ENCODE measurements around the gene SOHLH1. TPM values are rescaled to one million over a fixed set of nuclear protein-coding genes. Genes with fewer than 3 reads are reported as not detected.

SOHLH1 gene
- total RNA-seq, 1 experiment from 2014 or later: not detected

- no peak for DNase-seq (ENCODE audit: low read depth)
- in situ Hi-C loops (cut with HindIII; ENCODE audit: low pct_unique_long_range_greater_than_20kb, low sequenced_read_pairs): no loop called here
Measured at GRCh38 chr9:135667463-135668001, 31.7 kb downstream of the SOHLH1 start.

GRCh38 chr9:135666534-135667462, 32.5 kb downstream of the SOHLH1 start:
- no peak for DNase-seq (ENCODE audit: low read depth)
- in situ Hi-C loops (cut with HindIII; ENCODE audit: low pct_unique_long_range_greater_than_20kb, low sequenced_read_pairs): no loop called here

GRCh38 chr9:135665795-135666189, 33.5 kb downstream of the SOHLH1 start:
- DNase-seq (ENCODE audit: low read depth): no peak
- in situ Hi-C loops (cut with HindIII; ENCODE audit: low pct_unique_long_range_greater_than_20kb, low sequenced_read_pairs): no loop called here

GRCh38 chr9:135664801-135665794, 34.2 kb downstream of the SOHLH1 start:
- no peak for DNase-seq (ENCODE audit: low read depth)
- in situ Hi-C loops (cut with HindIII; ENCODE audit: low pct_unique_long_range_greater_than_20kb, low sequenced_read_pairs): no loop called here

- in situ Hi-C loops (cut with HindIII; ENCODE audit: low pct_unique_long_range_greater_than_20kb, low sequenced_read_pairs): no loop called here
- DNase-seq (ENCODE audit: low read depth): no peak
Measured at GRCh38 chr9:135664266-135664665, 35.0 kb downstream of the SOHLH1 start.

GRCh38 chr9:135663857-135664256, 35.4 kb downstream of the SOHLH1 start:
- DNase-seq (ENCODE audit: low read depth): no peak
- in situ Hi-C loops (cut with HindIII; ENCODE audit: low pct_unique_long_range_greater_than_20kb, low sequenced_read_pairs): no loop called here

GRCh38 chr9:135663451-135663770, 35.9 kb downstream of the SOHLH1 start:
- in situ Hi-C loops (cut with HindIII; ENCODE audit: low pct_unique_long_range_greater_than_20kb, low sequenced_read_pairs): no loop called here
- no peak for DNase-seq (ENCODE audit: low read depth)

GRCh38 chr9:135662758-135663450, 36.4 kb downstream of the SOHLH1 start, which contains the start of gene LCN9:
Gene LCN9 (plus strand): TSS chr9:135663309. CDS start chr9:135663322, 13 bp downstream.
- in situ Hi-C loops (cut with HindIII; ENCODE audit: low pct_unique_long_range_greater_than_20kb, low sequenced_read_pairs): no loop called here
- no peak for DNase-seq (ENCODE audit: low read depth)

- no peak for DNase-seq (ENCODE audit: low read depth)
- in situ Hi-C loops (cut with HindIII; ENCODE audit: low pct_unique_long_range_greater_than_20kb, low sequenced_read_pairs): no loop called here
Measured at GRCh38 chr9:135661816-135662560, 37.3 kb downstream of the SOHLH1 start.

- in situ Hi-C loops (cut with HindIII; ENCODE audit: low pct_unique_long_range_greater_than_20kb, low sequenced_read_pairs): no loop called here
- no peak for DNase-seq (ENCODE audit: low read depth)
Measured at GRCh38 chr9:135660407-135660806, 38.9 kb downstream of the SOHLH1 start.

- DNase-seq (ENCODE audit: low read depth): no peak
- in situ Hi-C loops (cut with HindIII; ENCODE audit: low pct_unique_long_range_greater_than_20kb, low sequenced_read_pairs): no loop called here
Measured at GRCh38 chr9:135659252-135659651, 40.0 kb downstream of the SOHLH1 start.

GRCh38 chr9:135657416-135657815, 41.9 kb downstream of the SOHLH1 start:
- no peak for DNase-seq (ENCODE audit: low read depth)
- in situ Hi-C loops (cut with HindIII; ENCODE audit: low pct_unique_long_range_greater_than_20kb, low sequenced_read_pairs): no loop called here

GRCh38 chr9:135655317-135655716, 44.0 kb downstream of the SOHLH1 start:
- DNase-seq (ENCODE audit: low read depth): no peak
- in situ Hi-C loops (cut with HindIII; ENCODE audit: low pct_unique_long_range_greater_than_20kb, low sequenced_read_pairs): no loop called here

GRCh38 chr9:135650408-135650807, 48.9 kb downstream of the SOHLH1 start:
- in situ Hi-C loops (cut with HindIII; ENCODE audit: low pct_unique_long_range_greater_than_20kb, low sequenced_read_pairs): no loop called here
- DNase-seq (ENCODE audit: low read depth): no peak

- in situ Hi-C loops (cut with HindIII; ENCODE audit: low pct_unique_long_range_greater_than_20kb, low sequenced_read_pairs): no loop called here
- no peak for DNase-seq (ENCODE audit: low read depth)
Measured at GRCh38 chr9:135649508-135649907, 49.8 kb downstream of the SOHLH1 start.

GRCh38 chr9:135648494-135649410, 50.5 kb downstream of the SOHLH1 start:
- DNase-seq (ENCODE audit: low read depth): no peak
- in situ Hi-C loops (cut with HindIII; ENCODE audit: low pct_unique_long_range_greater_than_20kb, low sequenced_read_pairs): no loop called here

- in situ Hi-C loops (cut with HindIII; ENCODE audit: low pct_unique_long_range_greater_than_20kb, low sequenced_read_pairs): no loop called here
- peak; percentile 6 for DNase-seq (ENCODE audit: low read depth)
Measured at GRCh38 chr9:135647884-135648283, 51.4 kb downstream of the SOHLH1 start.
